A549 treated with CpdA at 1 μM for 4 hours (cell line): ENCODE measurements around the gene RRP12. TPM values are rescaled to one million over a fixed set of nuclear protein-coding genes. Genes with fewer than 3 reads are reported as not detected.

Source experiments
- total RNA-seq: library from RNA; stranded (reverse); fragments of 200-300 nt; extraction: Qiagen RNA extraction; gene quantifications from 5 replicates; pipeline ENCODE4 v1.2.3, GENCODE V29; 2022; ENCODE audit warnings: low read depth

Gene RRP12, protein sequence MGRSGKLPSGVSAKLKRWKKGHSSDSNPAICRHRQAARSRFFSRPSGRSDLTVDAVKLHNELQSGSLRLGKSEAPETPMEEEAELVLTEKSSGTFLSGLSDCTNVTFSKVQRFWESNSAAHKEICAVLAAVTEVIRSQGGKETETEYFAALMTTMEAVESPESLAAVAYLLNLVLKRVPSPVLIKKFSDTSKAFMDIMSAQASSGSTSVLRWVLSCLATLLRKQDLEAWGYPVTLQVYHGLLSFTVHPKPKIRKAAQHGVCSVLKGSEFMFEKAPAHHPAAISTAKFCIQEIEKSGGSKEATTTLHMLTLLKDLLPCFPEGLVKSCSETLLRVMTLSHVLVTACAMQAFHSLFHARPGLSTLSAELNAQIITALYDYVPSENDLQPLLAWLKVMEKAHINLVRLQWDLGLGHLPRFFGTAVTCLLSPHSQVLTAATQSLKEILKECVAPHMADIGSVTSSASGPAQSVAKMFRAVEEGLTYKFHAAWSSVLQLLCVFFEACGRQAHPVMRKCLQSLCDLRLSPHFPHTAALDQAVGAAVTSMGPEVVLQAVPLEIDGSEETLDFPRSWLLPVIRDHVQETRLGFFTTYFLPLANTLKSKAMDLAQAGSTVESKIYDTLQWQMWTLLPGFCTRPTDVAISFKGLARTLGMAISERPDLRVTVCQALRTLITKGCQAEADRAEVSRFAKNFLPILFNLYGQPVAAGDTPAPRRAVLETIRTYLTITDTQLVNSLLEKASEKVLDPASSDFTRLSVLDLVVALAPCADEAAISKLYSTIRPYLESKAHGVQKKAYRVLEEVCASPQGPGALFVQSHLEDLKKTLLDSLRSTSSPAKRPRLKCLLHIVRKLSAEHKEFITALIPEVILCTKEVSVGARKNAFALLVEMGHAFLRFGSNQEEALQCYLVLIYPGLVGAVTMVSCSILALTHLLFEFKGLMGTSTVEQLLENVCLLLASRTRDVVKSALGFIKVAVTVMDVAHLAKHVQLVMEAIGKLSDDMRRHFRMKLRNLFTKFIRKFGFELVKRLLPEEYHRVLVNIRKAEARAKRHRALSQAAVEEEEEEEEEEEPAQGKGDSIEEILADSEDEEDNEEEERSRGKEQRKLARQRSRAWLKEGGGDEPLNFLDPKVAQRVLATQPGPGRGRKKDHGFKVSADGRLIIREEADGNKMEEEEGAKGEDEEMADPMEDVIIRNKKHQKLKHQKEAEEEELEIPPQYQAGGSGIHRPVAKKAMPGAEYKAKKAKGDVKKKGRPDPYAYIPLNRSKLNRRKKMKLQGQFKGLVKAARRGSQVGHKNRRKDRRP (N-terminal part only)
- total RNA-seq, result 54.6 to 69.6 TPM (median 63.0 TPM) in 5 replicates

DNA sequence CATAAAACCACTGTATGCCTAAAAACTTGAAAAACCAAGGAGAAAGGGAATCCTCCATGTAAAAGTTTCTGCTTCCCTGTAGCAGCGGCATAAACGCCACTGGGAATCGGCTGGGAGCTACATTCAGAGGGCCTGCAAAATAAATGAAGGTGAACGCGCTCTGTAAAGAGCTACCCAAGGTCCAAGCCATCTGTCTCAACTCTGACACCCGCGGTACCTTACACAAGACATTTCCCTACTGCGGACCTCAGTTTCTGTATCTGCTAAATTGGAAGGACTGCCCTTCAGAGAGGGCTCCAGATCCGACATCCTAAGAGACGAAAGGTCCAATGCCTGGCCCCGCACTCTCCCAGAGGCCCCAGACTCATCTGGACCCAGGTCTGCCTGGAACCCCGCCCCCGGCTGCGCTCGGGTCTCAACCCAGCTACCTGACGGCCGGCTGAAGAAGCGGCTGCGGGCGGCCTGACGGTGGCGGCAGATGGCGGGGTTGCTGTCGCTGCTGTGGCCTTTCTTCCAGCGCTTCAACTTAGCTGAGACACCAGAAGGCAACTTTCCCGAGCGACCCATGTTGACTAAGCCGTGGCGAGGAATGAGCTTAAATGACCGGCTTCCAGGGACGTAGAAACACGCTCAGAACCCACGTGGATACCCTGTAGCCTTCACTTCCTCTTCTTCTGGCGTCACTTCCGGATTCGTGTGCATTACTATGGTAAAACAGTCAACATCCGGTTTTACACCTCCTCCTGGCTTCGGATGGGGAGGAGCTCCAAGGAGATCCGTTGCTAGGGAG, at the start of gene RRP12:
Gene RRP12, minus strand, starts transcription at position 676 of the 790 bp plus-strand sequence. Its CDS starts 109 bp downstream, at position 567.

DNA sequence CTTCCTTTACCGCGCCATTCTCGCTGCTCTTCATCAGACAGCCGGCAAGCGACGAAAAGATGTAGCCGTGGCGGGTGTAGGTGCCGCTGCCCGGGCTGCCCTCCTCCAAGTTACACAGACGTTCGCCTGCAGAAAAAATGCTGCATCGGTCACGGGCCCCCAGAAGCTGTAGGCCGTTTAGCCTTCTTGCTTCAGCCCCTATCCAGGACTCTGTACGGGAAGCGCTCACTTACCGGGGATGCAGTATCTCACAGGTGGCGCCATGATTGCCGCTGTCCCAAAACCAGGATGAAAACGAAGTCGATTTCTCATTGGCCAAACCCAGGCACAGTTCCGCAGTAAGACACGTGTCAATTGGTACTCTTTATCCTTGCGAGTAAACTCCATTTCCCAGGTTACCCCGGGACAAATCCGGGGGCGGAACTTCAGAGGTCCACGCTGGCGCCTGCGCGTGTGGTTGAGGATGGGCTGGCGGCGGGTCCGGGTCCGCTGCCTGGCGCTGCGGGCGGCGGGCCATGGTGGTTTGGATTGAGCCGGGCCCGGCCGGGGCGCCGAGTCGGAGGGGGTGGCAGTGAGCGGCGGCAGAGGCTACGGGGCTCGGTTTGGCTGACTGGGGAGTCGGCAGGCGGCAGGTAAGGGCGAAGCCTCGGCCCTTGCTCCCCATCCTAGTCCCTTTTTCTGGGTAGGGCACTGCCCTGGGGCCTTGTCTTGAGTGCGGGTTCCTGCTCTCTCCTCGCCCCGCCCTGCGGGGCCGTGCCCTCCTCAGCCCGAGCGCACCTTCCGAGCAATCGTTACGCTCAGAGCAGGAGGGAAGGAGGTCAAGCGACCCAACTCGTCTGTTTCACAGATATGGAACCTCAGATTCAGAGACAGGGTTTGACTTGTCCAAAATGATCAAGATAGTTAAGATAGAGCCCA, 44.8 kb upstream of the RRP12 start, which contains the start of the genes EXOSC1 and ZDHHC16:
Gene EXOSC1, minus strand, starts transcription at position 285 of the 918 bp plus-strand sequence. Its CDS starts 21 bp downstream, at position 264.
Gene ZDHHC16, plus strand, starts transcription at position 454 of the 918 bp plus-strand sequence. CDS start 5,501 bp downstream, outside the sequence.

DNA sequence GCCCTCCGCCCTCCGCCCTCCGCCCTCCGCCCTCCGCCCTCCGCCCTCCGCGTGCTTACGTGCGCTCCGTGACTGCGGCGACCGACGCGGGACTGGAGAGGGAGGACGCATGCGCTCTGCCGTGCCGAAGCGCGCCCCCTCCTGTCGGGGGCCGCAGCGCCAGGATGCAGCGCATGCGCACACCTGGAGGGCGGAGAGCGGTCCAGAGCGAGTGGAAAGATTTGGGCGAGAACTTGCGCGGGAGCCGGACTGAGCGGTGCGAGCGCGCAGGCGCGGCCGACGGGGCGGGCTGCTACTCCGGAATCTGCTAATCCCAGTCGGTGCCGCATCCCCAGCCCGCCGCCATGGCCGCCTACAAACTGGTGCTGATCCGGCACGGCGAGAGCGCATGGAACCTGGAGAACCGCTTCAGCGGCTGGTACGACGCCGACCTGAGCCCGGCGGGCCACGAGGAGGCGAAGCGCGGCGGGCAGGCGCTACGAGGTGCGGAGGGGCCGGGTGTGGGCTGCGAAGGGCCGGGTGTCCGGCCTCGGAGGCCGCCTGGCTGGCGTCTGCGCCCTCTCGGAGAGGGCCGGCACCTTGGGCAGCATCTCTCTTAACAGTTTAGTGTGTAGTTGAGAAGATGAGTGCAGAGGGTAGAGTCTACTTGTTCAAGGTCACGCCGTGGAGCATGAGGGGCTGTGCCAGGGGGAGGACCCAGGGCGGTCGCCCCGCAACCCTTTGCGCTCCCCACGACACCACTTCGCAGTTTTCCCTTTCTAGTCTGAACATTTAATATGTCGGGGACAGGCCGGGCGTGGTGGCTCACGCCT, 25.0 kb upstream of the RRP12 start, which contains the start of gene PGAM1:
Gene PGAM1, plus strand, starts transcription at position 228 of the 812 bp plus-strand sequence. Its CDS starts 117 bp downstream, at position 345.

DNA sequence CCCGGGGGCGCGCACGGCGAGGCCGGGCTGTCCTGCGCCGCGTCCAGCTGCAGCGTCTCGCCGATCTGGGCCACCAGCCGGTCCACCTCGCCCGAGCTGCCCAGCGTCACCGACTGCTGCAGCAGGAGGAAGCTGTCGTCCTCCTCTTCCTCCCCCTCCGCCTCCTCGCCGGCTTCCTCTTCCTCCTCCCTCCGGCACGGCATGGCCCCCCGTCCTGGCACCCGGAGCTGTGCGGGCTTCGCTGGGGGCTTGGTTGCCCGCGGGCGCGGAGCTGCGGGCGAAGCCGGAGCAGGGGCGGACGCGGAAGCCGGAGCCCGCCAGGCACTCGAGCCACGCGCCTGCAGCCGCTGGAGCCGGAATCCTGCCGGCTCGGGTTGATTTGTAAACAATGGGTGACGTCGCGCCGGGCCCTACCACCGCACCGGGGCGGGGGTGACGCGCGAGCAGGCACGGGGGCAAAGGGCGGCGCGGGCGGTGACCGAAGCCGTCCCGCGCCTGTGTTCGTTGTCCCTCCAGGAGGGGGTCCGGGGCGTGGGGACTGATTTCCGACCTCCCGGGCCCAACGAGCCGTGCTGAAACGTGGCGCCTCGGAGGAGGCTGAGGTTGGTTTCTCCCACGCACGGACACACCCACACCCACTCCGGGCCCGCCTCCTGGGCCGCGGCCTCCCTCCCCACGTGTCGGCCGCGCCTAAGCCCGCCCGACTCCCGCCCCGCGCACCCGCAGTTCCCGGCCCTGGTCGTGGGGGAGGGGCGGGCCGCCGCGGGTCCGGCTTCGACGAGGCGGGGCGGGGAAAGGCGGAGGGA, 66.6 kb downstream of the RRP12 start, which contains the start of gene FRAT2:
Gene FRAT2, minus strand, starts transcription at position 360 of the 806 bp plus-strand sequence. Its CDS starts 157 bp downstream, at position 203.

DNA sequence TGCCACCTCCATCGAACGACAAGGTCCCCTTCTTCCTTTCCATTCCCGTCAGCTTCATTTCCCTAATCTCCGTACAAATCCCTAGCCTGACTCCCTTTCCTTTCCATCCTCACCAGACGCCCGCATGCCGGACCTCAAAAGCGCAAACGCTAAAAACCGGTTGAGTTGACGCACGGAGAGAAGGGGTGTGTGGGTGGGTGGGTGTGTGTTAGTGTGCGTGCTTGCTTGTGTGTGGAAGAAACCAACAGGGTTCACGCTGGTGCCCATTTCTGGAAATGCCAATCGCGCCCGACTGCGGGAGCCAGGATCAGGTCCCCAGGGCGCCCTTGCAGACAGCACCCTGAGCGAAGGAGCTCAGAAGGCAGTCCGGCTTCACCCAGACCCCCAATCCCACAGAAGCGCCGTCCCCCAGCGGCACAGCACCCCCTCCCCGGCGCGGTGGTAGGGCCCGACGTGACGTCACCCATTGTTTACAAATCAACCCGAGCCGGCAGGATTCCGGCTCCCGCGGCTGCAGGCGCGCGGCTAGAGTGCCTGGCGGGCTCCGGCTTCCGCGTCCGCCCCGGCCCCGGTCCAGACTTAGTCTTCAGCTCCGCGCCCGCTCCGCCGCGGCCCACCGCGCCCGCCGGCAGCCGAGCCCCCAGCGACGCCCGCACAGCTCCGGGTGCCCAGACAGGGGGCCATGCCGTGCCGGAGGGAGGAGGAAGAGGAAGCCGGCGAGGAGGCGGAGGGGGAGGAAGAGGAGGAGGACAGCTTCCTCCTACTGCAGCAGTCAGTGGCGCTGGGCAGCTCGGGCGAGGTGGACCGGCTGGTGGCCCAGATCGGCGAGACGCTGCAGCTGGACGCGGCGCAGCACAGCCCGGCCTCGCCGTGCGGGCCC, 82.1 kb downstream of the RRP12 start, which contains the start of gene FRAT1:
Gene FRAT1, plus strand, starts transcription at position 500 of the 880 bp plus-strand sequence. Its CDS starts 183 bp downstream, at position 683.

Other genes starting within 250 kb of the RRP12 start
- 0.05 to 0.17 TPM (median 0.07 TPM) in 5 replicates for gene SLIT1, start 215.4 kb downstream of the RRP12 start, total RNA-seq
- gene ARHGAP19, start 108.7 kb downstream of the RRP12 start, total RNA-seq, result 4.4 to 6.2 TPM (median 5.1 TPM) in 5 replicates
- gene FRAT1, start 82.1 kb downstream of the RRP12 start, total RNA-seq, result 0.93 to 2.1 TPM (median 1.9 TPM) in 5 replicates
- gene FRAT2, start 66.6 kb downstream of the RRP12 start, total RNA-seq, result 5.2 to 8.8 TPM (median 8.4 TPM) in 5 replicates
- gene PGAM1, start 24.9 kb upstream of the RRP12 start, total RNA-seq, result 576 to 660 TPM (median 632 TPM) in 5 replicates
- gene EXOSC1, start 44.7 kb upstream of the RRP12 start, total RNA-seq, result 49.4 to 60.0 TPM (median 57.8 TPM) in 5 replicates
- 40.5 to 54.5 TPM (median 52.8 TPM) in 5 replicates for gene ZDHHC16, start 44.8 kb upstream of the RRP12 start, total RNA-seq
- 43.9 to 50.0 TPM (median 45.7 TPM) in 5 replicates for gene MMS19, start 97.1 kb upstream of the RRP12 start, total RNA-seq
- 12.0 to 19.6 TPM (median 19.1 TPM) in 5 replicates for gene UBTD1, start 97.6 kb upstream of the RRP12 start, total RNA-seq
- gene ANKRD2, start 171.4 kb upstream of the RRP12 start, total RNA-seq, result 2.5 to 4.8 TPM (median 4.0 TPM) in 5 replicates
- gene HOGA1, start 183.0 kb upstream of the RRP12 start, total RNA-seq, result 0.81 to 2.0 TPM (median 1.3 TPM) in 5 replicates
- gene C10orf62, start 188.4 kb upstream of the RRP12 start, total RNA-seq, result 0.12 TPM in 1 of 5 replicates, not detected in the others
- gene MORN4, start 232.2 kb upstream of the RRP12 start, total RNA-seq, result 3.7 to 9.1 TPM (median 7.8 TPM) in 5 replicates
- gene PI4K2A, start 239.3 kb upstream of the RRP12 start, total RNA-seq, result 25.8 to 31.9 TPM (median 30.9 TPM) in 5 replicates